K562 (cell line): ENCODE measurements around the gene NRG3. TPM values are rescaled to one million over a fixed set of nuclear protein-coding genes. Genes with fewer than 3 reads are reported as not detected.

Experiments
- ATAC-seq: fragments of 200-7000 bp; cut with Tn5 transposase; 3 replicates; pipeline ENCODE4 v1.9.1; 2020; ENCODE audit warnings: moderate library complexity
- BruUV-seq: library from RNA; stranded (reverse); fragments of 400-500 nt; replicated peaks from 2 replicates; lab custom pipeline; 2021; lab: Mats Ljungman, UMichigan
- CTCF ChIA-PET: fragments of 300-600 bp; formaldehyde crosslinking; extraction: SDS; loops from one replicate; lab custom pipeline; 2021; ENCODE audit warnings: low intra/inter-chr PET ratio; lab: Yijun Ruan, JAX
- POLR2A ChIA-PET: fragments of 300-600, 350-650 bp; sonication (Branson Sonifier 250); formaldehyde crosslinking; extraction: SDS; loops from one replicate; lab custom pipeline; 2021; ENCODE audit warnings: antibody characterized with exemption, inconsistent platforms; lab: Yijun Ruan, JAX
- DNase-seq, 4 experiments: peaks; one replicate each; pipeline versions ENCODE4 v3.0.0 to v3.0.0-alpha.2; 2011 to 2018; ENCODE audit warnings: low spot score in 3 of 4, mixed read lengths in 3 of 4; ENCODE audit errors: extremely low read depth in 1 of 4
- FAIRE-seq: peaks from 2 replicates; lab custom pipeline; 2011; peaks lifted over from hg19 to GRCh38; lab: Jason Lieb, UNC
- H2AFZ ChIP-seq: 2 replicates; pipeline ENCODE4 v1.6.0; 2011; ENCODE audit warnings: low read depth, low read length, control low read depth, inconsistent platforms
- H3K27ac ChIP-seq: fragments of 200-600 bp; 3 replicates; pipeline ENCODE4 v1.8.0; 2011; ENCODE audit warnings: low read depth, mild to moderate bottlenecking, control low read depth, inconsistent platforms, low read length, moderate library complexity, mixed read lengths; ENCODE audit errors: extremely low read depth
- H3K27me3 ChIP-seq, 2 experiments: fragments of 300-600 bp in 1 of 2; 2 replicates in 1 of 2; 3 replicates in 1 of 2; pipeline versions ENCODE4 v1.6.0 to v1.8.0; 2011; ENCODE audit warnings: inconsistent platforms in 2 of 2, low read length in 2 of 2, mild to moderate bottlenecking in 1 of 2, mixed read lengths in 1 of 2, moderate library complexity in 1 of 2; ENCODE audit not compliant: control insufficient read depth in 2 of 2, insufficient read depth in 2 of 2
- H3K36me3 ChIP-seq: fragments of 300-600 bp; 3 replicates; pipeline ENCODE4 v1.8.0; 2011; ENCODE audit warnings: mild to moderate bottlenecking, low read length, inconsistent platforms; ENCODE audit not compliant: control insufficient read depth, insufficient read depth
- H3K4me1 ChIP-seq, 2 experiments: fragments of 200-600 bp in 1 of 2; replicated peaks in 1 of 2; 2 replicates in 1 of 2; 3 replicates in 1 of 2; pipeline versions ENCODE4 v1.5.1 to v1.8.0; 2011; ENCODE audit warnings: inconsistent platforms in 2 of 2, low read length in 2 of 2, mild to moderate bottlenecking in 1 of 2, mixed read lengths in 1 of 2, moderate library complexity in 1 of 2; ENCODE audit not compliant: control insufficient read depth in 2 of 2, insufficient read depth in 2 of 2
- H3K4me2 ChIP-seq: 2 replicates; pipeline ENCODE4 v1.6.1; 2011; ENCODE audit warnings: low read length, control low read depth, inconsistent platforms, mixed read lengths; ENCODE audit not compliant: insufficient read depth
- H3K4me3 ChIP-seq: fragments of 200-600 bp; sonication (generic), shearing (Covaris generic); 2 replicates; pipeline ENCODE4 v1.5.1; 2016; ENCODE audit warnings: control low read depth, inconsistent platforms
- H3K79me2 ChIP-seq: fragments of 200-600 bp; 3 replicates; pipeline ENCODE4 v1.8.0; 2011; ENCODE audit warnings: low read length, inconsistent platforms; ENCODE audit not compliant: control insufficient read depth, insufficient read depth
- H3K9ac ChIP-seq, 2 experiments: 2 replicates each; pipeline versions ENCODE4 v1.6.0 to v1.6.1; 2011; ENCODE audit warnings: low read depth in 2 of 2, low read length in 2 of 2, control low read depth in 1 of 2, inconsistent platforms in 1 of 2, mild to moderate bottlenecking in 1 of 2, mixed read lengths in 1 of 2; ENCODE audit not compliant: insufficient read depth in 1 of 2
- H3K9me1 ChIP-seq: one replicate; pipeline ENCODE4 v1.6.0; 2011; ENCODE audit warnings: inconsistent platforms, mild to moderate bottlenecking, low read length, moderate library complexity; ENCODE audit not compliant: control insufficient read depth, insufficient read depth
- H3K9me3 ChIP-seq: replicated peaks from 2 replicates; pipeline ENCODE4 v1.5.1; 2011; ENCODE audit warnings: low read depth, low read length, inconsistent platforms; ENCODE audit not compliant: control insufficient read depth, insufficient read depth
- H4K20me1 ChIP-seq: replicated peaks from 2 replicates; pipeline ENCODE4 v1.6.1; 2011; ENCODE audit warnings: low read length, inconsistent platforms, mixed read lengths; ENCODE audit not compliant: control insufficient read depth, insufficient read depth
- DNMT1 ChIP-seq: fragments of 450-650 bp; IDR thresholded peaks from 2 replicates; pipeline ENCODE4 v1.6.1; 2016; ENCODE audit warnings: antibody characterized with exemption, mild to moderate bottlenecking
- SRSF3 ChIP-seq: fragments of 200-400 bp; formaldehyde crosslinking; IDR thresholded peaks from 2 replicates; pipeline ENCODE4 v1.6.1; 2016; ENCODE audit warnings: mild to moderate bottlenecking, low read length, moderate library complexity; ENCODE audit not compliant: insufficient read depth
- SRSF7 ChIP-seq: fragments of 200-400 bp; formaldehyde crosslinking; optimal IDR thresholded peaks from 2 replicates; pipeline ENCODE3; 2017; ENCODE audit warnings: mild to moderate bottlenecking, low read depth, low read length
- YBX1 ChIP-seq: fragments of 450-650 bp; IDR thresholded peaks from 2 replicates; pipeline ENCODE4 v1.7.1; 2016; ENCODE audit warnings: mild to moderate bottlenecking
- ZNF133 ChIP-seq: fragments of 250-450 bp; sonication (Bioruptor Pico); IDR thresholded peaks from 2 replicates; pipeline ENCODE4 v1.4.0; 2020; ENCODE audit warnings: mild to moderate bottlenecking
- ZNF431 ChIP-seq: sonication (generic); formaldehyde crosslinking; IDR thresholded peaks from 2 replicates; pipeline ENCODE4 v1.8.0; 2022; ENCODE audit warnings: mild to moderate bottlenecking, missing genetic modification reagents
- WGBS: fragments of 100-300 bp; shearing (Covaris generic); methylation state at CpG from one replicate; pipeline ENCODE4 v1.1.6; 2016; ENCODE audit warnings: low coverage, mixed read lengths; ENCODE audit not compliant: insufficient coverage; ENCODE audit errors: missing lambda C conversion rate; 5-methylcytosine and 5-hydroxymethylcytosine counted together
- in situ Hi-C: fragments of 300-500 bp; cut with MboI; formaldehyde crosslinking; loops from 4 replicates; pipeline ENCODE4 v1.15.0; 2018; ENCODE audit warnings: inconsistent platforms, mixed read lengths
- intact Hi-C: fragments of 100-400 bp; cut with micrococcal nuclease; formaldehyde crosslinking; loops from 2 replicates; pipeline ENCODE4 v1.14.2; 2022
- polyA plus RNA-seq, 8 experiments: library from polyadenylated mRNA; depleted of rRNA in 4 of 8; stranded (reverse) in 5 of 8; unstranded in 3 of 8; fragments of >200 nt; fragmentation: Nextera tagmentation in 2 of 8; fragmentation: Illumina TruSeq in 1 of 8; extraction: Ambion mirVana in 2 of 8; extraction: Trizol in 1 of 8; gene quantifications; 2 replicates each; pipeline versions ENCODE4 v1.2.1 to v1.2.3, GENCODE V29; 2011 to 2014; ENCODE audit warnings: inconsistent platforms in 1 of 8, missing spikeins in 1 of 8
- total RNA-seq, 7 experiments: library from RNA; depleted of rRNA in 6 of 7; stranded (reverse); fragments of >200 nt in 6 of 7; fragmentation: Illumina TruSeq in 2 of 7; extraction: Trizol in 2 of 7; gene quantifications; 2 replicates each; pipeline versions ENCODE4 v1.2.1 to v1.2.3, GENCODE V29; 2011 to 2021; ENCODE audit warnings: low replicate concordance in 1 of 7
- TF ChIP-seq, protein P1 (sequence below): fragments of 250-450 bp; sonication (Bioruptor Pico); IDR thresholded peaks from 2 replicates; pipeline ENCODE4 v1.4.0; 2020

Gene NRG3
- total and polyA plus RNA-seq, 9 of the 15 experiments (the other 6 are each of a cell fraction or from before 2014, with no cell fraction given): not detected

DNA sequence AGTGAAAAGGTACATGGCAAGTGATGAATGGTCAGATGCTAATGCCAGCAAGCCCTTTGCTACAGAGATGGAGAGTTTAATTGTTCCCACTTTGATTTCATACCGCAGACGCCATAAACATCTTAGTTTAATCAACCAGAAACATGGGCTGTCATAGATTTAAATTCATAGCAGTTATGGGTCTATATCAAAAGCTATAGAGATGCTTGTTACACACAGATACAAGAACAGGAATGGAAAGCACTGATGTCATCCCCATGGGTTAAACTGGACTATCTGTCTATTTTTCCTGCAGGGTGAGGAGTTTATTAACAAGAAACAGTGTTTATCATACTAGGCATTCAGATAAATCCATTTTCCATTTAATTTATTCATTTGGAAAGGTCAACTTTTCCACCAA, 409.2 kb downstream of the NRG3 start:
- H3K9me1 ChIP-seq: no peaks in the 10 kb centered on the region
- no peak overlapping the region for H3K4me2 ChIP-seq
- POLR2A ChIA-PET: interaction anchor here (0.6 kb wide), 1 partner anchor 641 kb away, joined by 3 read pairs; no protein-coding TSS in a partner anchor
- CTCF ChIA-PET: no interaction called here
- BruUV-seq: no TSS peak
- no peaks in the 10 kb centered on the region for H4K20me1 ChIP-seq
- DNase-seq (no peak), ATAC-seq (no peak), FAIRE-seq (no peak)
- intact Hi-C loops: no loop called here
- H3K9ac ChIP-seq: no peak overlapping the region
- in situ Hi-C loops: no loop called here
- no peak overlapping the region for H2AFZ ChIP-seq
- no peaks in the 10 kb centered on the region for H3K4me1 ChIP-seq
- H3K4me3 ChIP-seq: no peak overlapping the region
- no peak overlapping the region for H3K27ac ChIP-seq
- TF ChIP-seq ZNF133 (CRISPR knock-in tag) (no peak), DNMT1 (no peak), SRSF3 (no peak), ZNF431 (no peak), YBX1 (no peak), SRSF7 (no peak)
- TF ChIP-seq, protein P1, sequence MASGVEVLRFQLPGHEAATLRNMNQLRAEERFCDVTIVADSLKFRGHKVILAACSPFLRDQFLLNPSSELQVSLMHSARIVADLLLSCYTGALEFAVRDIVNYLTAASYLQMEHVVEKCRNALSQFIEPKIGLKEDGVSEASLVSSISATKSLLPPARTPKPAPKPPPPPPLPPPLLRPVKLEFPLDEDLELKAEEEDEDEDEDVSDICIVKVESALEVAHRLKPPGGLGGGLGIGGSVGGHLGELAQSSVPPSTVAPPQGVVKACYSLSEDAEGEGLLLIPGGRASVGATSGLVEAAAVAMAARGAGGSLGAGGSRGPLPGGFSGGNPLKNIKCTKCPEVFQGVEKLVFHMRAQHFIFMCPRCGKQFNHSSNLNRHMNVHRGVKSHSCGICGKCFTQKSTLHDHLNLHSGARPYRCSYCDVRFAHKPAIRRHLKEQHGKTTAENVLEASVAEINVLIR: no peak
- no peaks in the 10 kb centered on the region for H3K27me3 ChIP-seq
- H3K9me3 ChIP-seq: no peaks in the 10 kb centered on the region; the same call in 1 of the 2 replicates
- H3K79me2 ChIP-seq: no peaks in the 10 kb centered on the region
- no peaks in the 10 kb centered on the region for H3K36me3 ChIP-seq
- 0% methylated on average over 2 of the region's 2 CpGs for WGBS
